Endothelial cell of umbilical vein (primary cell): Measurements from ENCODE around the gene B3GNT3. TPM values are rescaled to one million over a fixed set of nuclear protein-coding genes. Genes with fewer than 3 reads are reported as not detected.

Source experiments
- BruUV-seq: library from RNA; stranded (reverse); fragments of 400-500 nt; replicated peaks from 2 replicates; lab custom pipeline; 2021; lab: Mats Ljungman, UMichigan
- CTCF ChIA-PET: fragments of 300-600, 350-600 bp; sonication (Branson Sonifier 250); formaldehyde crosslinking; loops from one replicate; lab custom pipeline; 2021; ENCODE audit warnings: antibody characterized with exemption, inconsistent platforms; lab: Charles Lee
- POLR2A ChIA-PET: fragments of 300-600, 350-600 bp; sonication (Branson Sonifier 250); formaldehyde crosslinking; loops from one replicate; lab custom pipeline; 2021; ENCODE audit warnings: antibody characterized with exemption, inconsistent platforms; lab: Charles Lee
- DNase-seq: peaks from one replicate; pipeline ENCODE4 v3.0.0-alpha.2; 2011; ENCODE audit warnings: low read depth, low spot score
- FAIRE-seq: peaks from 2 replicates; lab custom pipeline; 2011; peaks lifted over from hg19 to GRCh38; lab: Jason Lieb, UNC
- H2AFZ ChIP-seq: 2 replicates; pipeline ENCODE4 v1.6.0; 2012; ENCODE audit warnings: low read depth, low read length, control low read depth, inconsistent platforms
- H3K27ac ChIP-seq: 2 replicates; pipeline ENCODE4 v1.5.1; 2011; ENCODE audit warnings: low read depth, mild to moderate bottlenecking, control low read depth, low read length, moderate library complexity; ENCODE audit not compliant: insufficient read depth
- H3K27me3 ChIP-seq, 2 experiments: 2 replicates each; pipeline versions ENCODE4 v1.6.0 to v1.6.1; 2011; ENCODE audit warnings: low read length in 2 of 2, mixed read lengths in 1 of 2; ENCODE audit not compliant: control insufficient read depth in 2 of 2, insufficient read depth in 2 of 2
- H3K36me3 ChIP-seq, 2 experiments: 2 replicates in 1 of 2; 3 replicates in 1 of 2; pipeline ENCODE4 v1.5.1; 2011; ENCODE audit warnings: low read length in 2 of 2, mild to moderate bottlenecking in 1 of 2, moderate library complexity in 1 of 2; ENCODE audit not compliant: control insufficient read depth in 2 of 2, insufficient read depth in 2 of 2; ENCODE audit errors: extremely low read depth in 1 of 2
- H3K4me1 ChIP-seq: 3 replicates; pipeline ENCODE4 v1.5.1; 2011; ENCODE audit warnings: mild to moderate bottlenecking, low read length; ENCODE audit not compliant: control insufficient read depth, insufficient read depth; ENCODE audit errors: extremely low read depth
- H3K4me2 ChIP-seq: 2 replicates; pipeline ENCODE4 v1.6.1; 2011; ENCODE audit warnings: low read length, control low read depth, mixed read lengths; ENCODE audit not compliant: insufficient read depth
- H3K4me3 ChIP-seq, 3 experiments: fragments of 200-600 bp in 1 of 3; sonication (generic), shearing (Covaris generic) in 1 of 3; replicated peaks in 1 of 3; 2 replicates each; pipeline ENCODE4 v1.5.1; 2011 to 2016; ENCODE audit warnings: control low read depth in 3 of 3, low read length in 3 of 3, mild to moderate bottlenecking in 2 of 3, inconsistent platforms in 1 of 3, low read depth in 1 of 3, moderate library complexity in 1 of 3; ENCODE audit not compliant: insufficient read depth in 1 of 3
- H3K79me2 ChIP-seq: 2 replicates; pipeline ENCODE4 v1.6.0; 2012; ENCODE audit warnings: low read length, inconsistent platforms; ENCODE audit not compliant: control insufficient read depth, insufficient read depth
- H3K9ac ChIP-seq: replicated peaks from 2 replicates; pipeline ENCODE3; 2011; ENCODE audit warnings: low read length, control low read depth; ENCODE audit not compliant: insufficient read depth; ENCODE audit errors: extremely low read depth
- H3K9me1 ChIP-seq: replicated peaks from 3 replicates; pipeline ENCODE4 v1.6.0; 2011; ENCODE audit warnings: mild to moderate bottlenecking, low read length; ENCODE audit not compliant: control insufficient read depth, insufficient read depth; ENCODE audit errors: extremely low read depth
- H3K9me3 ChIP-seq: replicated peaks from 2 replicates; pipeline ENCODE4 v1.5.1; 2012; ENCODE audit warnings: low read length, inconsistent platforms; ENCODE audit not compliant: control insufficient read depth, insufficient read depth
- H4K20me1 ChIP-seq: replicated peaks from 2 replicates; pipeline ENCODE3; 2011; ENCODE audit warnings: mild to moderate bottlenecking, low read length; ENCODE audit not compliant: control insufficient read depth, insufficient read depth; ENCODE audit errors: extremely low read depth
- CTCF ChIP-seq, 2 donors: IDR thresholded peaks; 1 replicate in 1 of 2; 2 replicates in 1 of 2; pipeline ENCODE4 v1.5.1; 2011; ENCODE audit warnings: low read length in 2 of 2, mild to moderate bottlenecking in 2 of 2, moderate library complexity in 2 of 2, control low read depth in 1 of 2, inconsistent platforms in 1 of 2, low read depth in 1 of 2; ENCODE audit not compliant: insufficient read depth in 1 of 2; ENCODE audit errors: extremely low read depth in 1 of 2
- EZH2 ChIP-seq: IDR thresholded peaks from 2 replicates; pipeline ENCODE4 v1.6.1; 2012; ENCODE audit warnings: borderline replicate concordance, low read depth, mild to moderate bottlenecking, moderate library complexity, low read length, inconsistent platforms; ENCODE audit not compliant: severe bottlenecking
- FOS ChIP-seq: IDR thresholded peaks from 2 replicates; pipeline ENCODE4 v1.6.1; 2011; ENCODE audit warnings: mild to moderate bottlenecking, low read length, moderate library complexity, borderline replicate concordance; ENCODE audit not compliant: insufficient read depth
- GATA2 ChIP-seq: IDR thresholded peaks from 2 replicates; pipeline ENCODE4 v1.7.0; 2011; ENCODE audit warnings: low read depth, mild to moderate bottlenecking, moderate library complexity, mixed read lengths, low read length; ENCODE audit not compliant: insufficient read length, insufficient read depth
- JUN ChIP-seq: IDR thresholded peaks from 2 replicates; pipeline ENCODE4 v1.6.1; 2011; ENCODE audit warnings: borderline replicate concordance, low read depth; ENCODE audit not compliant: insufficient read length, insufficient read depth
- MAX ChIP-seq: IDR thresholded peaks from 2 replicates; pipeline ENCODE4 v1.6.1; 2011; ENCODE audit not compliant: insufficient read depth, insufficient read length
- MYC ChIP-seq: IDR thresholded peaks from one replicate; pipeline ENCODE4 v1.6.1; 2011; ENCODE audit warnings: mild to moderate bottlenecking, low read depth, low read length
- POLR2A ChIP-seq: IDR thresholded peaks from 2 replicates; pipeline ENCODE4 v1.6.1; 2012; ENCODE audit warnings: low read depth, mild to moderate bottlenecking, control low read depth, low read length
- POLR2AphosphoS5 ChIP-seq: IDR thresholded peaks from 2 replicates; pipeline ENCODE4 v1.6.1; 2012; ENCODE audit warnings: low read depth, mild to moderate bottlenecking, control low read depth, low read length, moderate library complexity; ENCODE audit not compliant: insufficient read depth
- dilution Hi-C: fragments of 300-500 bp; cut with MboI; formaldehyde crosslinking; loops from one replicate; pipeline ENCODE4 v1.15.0; 2019; ENCODE audit warnings: low sequenced_read_pairs; ENCODE audit not compliant: extremely low pct_ligation_motif_present
- intact Hi-C: fragments of 100-400 bp; cut with micrococcal nuclease; formaldehyde crosslinking; loops from one replicate; pipeline ENCODE4 v1.10.0; 2022
- polyA plus RNA-seq, 4 experiments: library from polyadenylated mRNA; depleted of rRNA in 3 of 4; stranded (reverse) in 3 of 4; unstranded in 1 of 4; fragments of >200 nt; gene quantifications; 2 replicates each; pipeline versions ENCODE4 v1.2.1 to v1.2.3, GENCODE V29; 2011 to 2012; ENCODE audit warnings: missing spikeins in 1 of 4
- total RNA-seq: library from RNA; stranded (reverse); gene quantifications from 2 replicates; pipeline ENCODE4 v1.2.3, GENCODE V29; 2021

The B3GNT3 gene
- total and polyA plus RNA-seq, 2 donors (not counting 3 experiments of a cell fraction or from before 2014, with no cell fraction given), result 0.10 TPM; not detected in 1

DNA sequence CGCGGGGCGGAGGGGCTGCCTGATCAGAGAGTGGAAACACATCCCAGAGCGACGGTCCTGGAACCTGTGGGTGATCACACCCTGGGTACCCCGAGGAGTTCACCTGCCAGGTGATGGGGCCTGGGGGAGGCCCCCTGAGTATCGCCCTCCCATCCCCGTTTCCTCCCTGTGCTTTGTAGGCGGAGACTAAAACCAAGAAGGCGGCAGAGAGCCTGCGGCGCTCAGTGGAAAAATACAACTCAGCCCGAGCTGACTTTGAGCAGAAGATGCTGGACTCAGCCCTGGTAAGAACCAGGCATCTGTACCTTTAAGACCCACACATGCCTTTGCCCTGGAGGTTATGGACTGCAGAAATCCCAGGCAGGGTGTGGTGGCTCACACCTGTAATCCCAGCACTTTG lies 24.3 kb upstream of the B3GNT3 start:
- POLR2A ChIA-PET, result no interaction called here
- BruUV-seq, result no TSS peak
- H3K4me2 ChIP-seq, result no peak overlapping the region
- dilution Hi-C loops (no loop called here), intact Hi-C loops (no loop called here)
- peaks cover 3% of the 10 kb centered on the region for H3K4me1 ChIP-seq
- H3K9me3 ChIP-seq, result no peaks in the 10 kb centered on the region
- no peak for TF ChIP-seq CTCF (IDR thresholded peaks at IDR 0.05; ENCODE audit: extremely low read depth in 1 of 2, insufficient read depth in 1 of 2, low read depth in 1 of 2, low read length in 2 of 2)
- no peak for TF ChIP-seq JUN
- no peak for TF ChIP-seq EZH2
- no peak for TF ChIP-seq MYC
- no peaks in the 10 kb centered on the region for H3K27me3 ChIP-seq
- no peak overlapping the region for H3K9ac ChIP-seq
- H3K79me2 ChIP-seq, result no peaks in the 10 kb centered on the region
- FAIRE-seq, result no peak
- DNase-seq, result no peak
- no peaks in the 10 kb centered on the region for H4K20me1 ChIP-seq
- no peak overlapping the region for H2AFZ ChIP-seq
- H3K9me1 ChIP-seq, result no peaks in the 10 kb centered on the region
- no peak overlapping the region for H3K27ac ChIP-seq
- H3K36me3 ChIP-seq, result no peaks in the 10 kb centered on the region
- CTCF ChIA-PET, result no interaction called here
- no peak overlapping the region for H3K4me3 ChIP-seq

GRCh38 chr19:17772172-17772571 lies 22.8 kb upstream of the B3GNT3 start:
- DNase-seq (no peak), FAIRE-seq (no peak)
- no peak overlapping the region for H3K27ac ChIP-seq
- no peaks in the 10 kb centered on the region for H3K79me2 ChIP-seq
- H3K4me2 ChIP-seq, result no peak overlapping the region
- no peaks in the 10 kb centered on the region for H3K9me3 ChIP-seq
- H3K27me3 ChIP-seq, result no peaks in the 10 kb centered on the region
- no peaks in the 10 kb centered on the region for H4K20me1 ChIP-seq
- no peaks in the 10 kb centered on the region for H3K9me1 ChIP-seq
- CTCF ChIA-PET, result interaction anchor here (1.0 to 1.2 kb wide), 3 partner anchors 12 to 69 kb away, joined by 4 to 5 read pairs (median 4); no protein-coding TSS in a partner anchor
- POLR2A ChIA-PET, result no interaction called here
- intact Hi-C loops, result no loop called here
- TF ChIP-seq POLR2A (no peak), FOS (no peak), JUN (no peak), EZH2 (no peak), MYC (no peak), MAX (no peak), POLR2AphosphoS5 (no peak), GATA2 (no peak), CTCF (IDR thresholded peaks at IDR 0.05; ENCODE audit: extremely low read depth in 1 of 2, insufficient read depth in 1 of 2, low read depth in 1 of 2, low read length in 2 of 2) (no peak)
- dilution Hi-C loops, result no loop called here
- H3K9ac ChIP-seq, result no peak overlapping the region
- H3K4me1 ChIP-seq, result no peaks in the 10 kb centered on the region
- BruUV-seq, result no TSS peak
- no peak overlapping the region for H3K4me3 ChIP-seq
- no peaks in the 10 kb centered on the region for H3K36me3 ChIP-seq
- no peak overlapping the region for H2AFZ ChIP-seq
